GM21619 (cell line): ENCODE measurements around the gene OR1J4.
"Not testable (repeated sequence)": the region's sequence is repeated elsewhere in the genome, so short reads cannot be mapped to it uniquely, and the experiment has no call there.

Experiments
- ATAC-seq: cut with Tn5 transposase; IDR thresholded peaks from one replicate; pipeline ENCODE4 v1.9.1; 2021; ENCODE audit not compliant: unreplicated experiment

The OR1J4 gene

GRCh38 chr9:122518841-122519240, at the start of gene OR1J4:
Gene OR1J4 (plus strand): TSS chr9:122519141. CDS start chr9:122519141, 0 bp downstream.
- no peak for ATAC-seq

- ATAC-seq, result no peak
Observed at GRCh38 chr9:122474561-122474960, 44.4 kb upstream of the OR1J4 start.

- ATAC-seq, result no peak
Observed at GRCh38 chr9:122475717-122476116, 43.2 kb upstream of the OR1J4 start.

DNA sequence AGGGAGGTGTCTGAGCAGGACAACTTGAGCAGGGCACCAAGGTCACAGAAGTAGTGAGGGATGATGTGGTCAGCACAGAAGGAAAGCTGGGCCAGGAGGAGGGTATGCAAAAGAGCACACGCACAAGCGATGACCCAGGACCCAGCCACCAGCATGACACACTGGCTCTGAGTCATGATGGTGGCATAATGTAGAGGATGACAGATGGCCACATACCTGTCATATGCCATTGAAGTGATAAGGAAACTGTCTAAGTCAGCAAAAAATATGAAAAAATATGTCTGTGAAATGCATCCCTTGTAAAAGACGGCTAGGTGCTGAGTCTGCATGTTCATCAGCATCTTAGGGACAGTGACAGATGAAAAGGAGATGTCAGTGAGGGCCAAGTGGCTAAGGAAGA, 41.6 kb upstream of the OR1J4 start:
- no peak for ATAC-seq

DNA sequence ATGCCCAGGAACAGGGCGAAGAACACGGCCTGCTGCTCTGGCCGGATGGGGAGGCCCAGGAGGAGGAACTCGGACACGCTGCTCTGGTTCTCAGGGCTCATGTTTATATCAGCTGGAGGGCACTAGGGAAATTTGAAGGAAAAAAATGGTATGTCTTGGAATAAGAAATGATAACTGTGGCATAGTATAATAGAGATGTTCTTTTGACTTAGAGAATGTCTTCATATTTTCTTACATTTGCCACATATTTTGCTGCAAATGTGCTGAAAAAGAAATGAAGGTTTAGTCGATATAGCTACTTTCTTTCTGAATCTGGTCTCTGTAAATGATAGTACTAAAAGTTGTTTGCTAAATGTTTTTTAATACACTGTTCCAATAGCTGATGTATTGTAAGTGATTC, 41.1 kb upstream of the OR1J4 start, which contains the start of gene OR1J1:
TSS of gene OR1J1 (minus strand) at position 101 of the 400 bp plus-strand sequence. CDS start at position 101, 0 bp downstream.
- no peak for ATAC-seq

GRCh38 chr9:122479062-122479461, 39.9 kb upstream of the OR1J4 start:
- no peak for ATAC-seq

DNA sequence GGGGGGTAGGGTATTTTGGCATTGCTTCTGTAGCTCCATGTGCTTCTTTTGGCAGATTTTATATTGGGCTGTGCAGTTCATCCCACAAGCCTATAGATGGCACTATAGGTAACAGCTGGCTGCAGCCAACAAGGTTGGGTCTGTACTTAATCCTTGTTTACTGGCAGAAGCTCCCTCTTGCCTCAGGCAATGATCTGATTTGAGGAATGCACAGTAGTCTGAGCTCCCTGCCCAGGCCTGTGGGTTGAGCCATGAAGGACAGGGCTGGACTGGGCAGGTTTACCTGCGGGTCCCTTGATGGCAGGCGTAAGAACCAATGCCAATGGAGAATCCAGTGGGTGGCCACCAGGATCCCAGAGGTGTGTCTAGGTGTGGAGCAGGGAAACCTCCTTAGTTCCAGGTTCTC, 20.1 kb upstream of the OR1J4 start:
- no peak for ATAC-seq

GRCh38 chr9:122506964-122507363, 12.0 kb upstream of the OR1J4 start:
- no peak for ATAC-seq

DNA sequence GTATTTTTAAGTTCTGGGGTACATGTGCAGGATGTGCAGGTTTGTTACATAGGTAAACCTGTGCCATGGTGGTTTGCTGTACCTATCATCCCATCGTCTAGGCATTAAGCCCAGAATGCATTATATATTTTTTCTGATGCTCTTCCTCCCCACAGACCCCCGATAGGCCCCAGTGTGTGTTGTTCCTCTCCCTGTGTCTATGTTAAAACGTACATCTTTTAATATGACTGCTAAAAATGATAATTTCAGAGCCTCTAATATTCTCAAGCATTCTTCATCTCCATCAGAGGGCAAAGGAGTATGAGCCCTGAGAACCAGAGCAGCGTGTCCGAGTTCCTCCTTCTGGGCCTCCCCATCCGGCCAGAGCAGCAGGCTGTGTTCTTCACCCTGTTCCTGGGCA, 8.4 kb upstream of the OR1J4 start, which contains the start of gene OR1J2:
TSS of gene OR1J2 (plus strand) at position 301 of the 400 bp plus-strand sequence. CDS start at position 301, 0 bp downstream.
- ATAC-seq, result no peak

DNA sequence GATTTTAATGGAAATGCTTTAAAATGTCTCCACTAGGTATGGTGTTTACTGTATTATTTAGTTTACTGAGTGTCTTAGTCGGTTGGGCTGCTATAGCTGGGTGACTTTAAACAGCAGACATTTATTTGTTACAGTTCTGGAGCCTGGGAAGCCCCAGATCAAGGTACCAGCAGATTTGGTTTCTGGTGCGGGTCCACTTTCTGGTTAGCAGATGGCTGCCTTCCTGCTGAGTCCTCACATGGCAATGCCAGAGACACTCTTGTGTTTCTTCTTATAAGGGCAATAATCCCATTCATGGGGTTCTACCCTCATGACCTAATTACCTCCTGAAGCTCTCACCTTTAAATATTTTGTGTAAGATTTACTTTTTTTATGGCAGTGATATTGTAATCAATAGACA, 715 bp upstream of the OR1J4 start:
- no peak for ATAC-seq

DNA sequence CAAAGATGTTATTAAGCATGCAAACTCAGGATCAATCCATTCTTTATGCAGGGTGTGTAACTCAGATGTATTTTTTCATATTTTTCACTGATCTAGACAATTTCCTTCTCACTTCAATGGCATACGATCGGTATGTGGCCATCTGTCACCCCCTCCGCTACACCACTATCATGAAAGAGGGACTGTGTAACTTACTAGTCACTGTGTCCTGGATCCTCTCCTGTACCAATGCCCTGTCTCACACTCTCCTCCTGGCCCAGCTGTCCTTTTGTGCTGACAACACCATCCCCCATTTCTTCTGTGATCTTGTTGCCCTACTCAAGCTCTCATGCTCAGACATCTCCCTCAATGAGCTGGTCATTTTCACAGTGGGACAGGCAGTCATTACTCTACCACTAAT, 435 bp downstream of the OR1J4 start:
- ATAC-seq, result no peak

DNA sequence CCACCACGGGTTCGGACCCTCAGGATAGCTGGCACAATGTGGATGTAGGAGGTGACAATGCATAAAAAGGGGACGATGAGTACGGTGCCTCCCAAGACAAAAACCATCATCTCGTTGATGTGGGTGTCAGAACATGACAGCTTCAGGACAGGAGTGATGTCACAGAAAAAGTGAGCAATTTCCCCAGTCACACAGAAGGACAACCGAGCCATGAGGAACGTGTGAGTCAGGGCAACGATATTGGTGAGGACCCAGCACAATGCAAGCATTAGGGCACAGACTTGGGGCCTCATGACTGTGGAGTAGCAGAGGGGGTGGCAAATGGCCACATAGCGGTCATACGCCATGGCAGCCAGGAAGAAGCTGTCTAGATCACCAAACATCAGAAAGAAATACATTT, 7.7 kb downstream of the OR1J4 start:
- ATAC-seq, result no peak

GRCh38 chr9:122527193-122527592, 8.3 kb downstream of the OR1J4 start, which contains the start of gene OR1N1:
Gene OR1N1 (minus strand): TSS chr9:122527293. CDS start chr9:122527293, 0 bp downstream.
- no peak for ATAC-seq

GRCh38 chr9:122531157-122531556, 12.2 kb downstream of the OR1J4 start:
- ATAC-seq, result not testable (repeated sequence)

DNA sequence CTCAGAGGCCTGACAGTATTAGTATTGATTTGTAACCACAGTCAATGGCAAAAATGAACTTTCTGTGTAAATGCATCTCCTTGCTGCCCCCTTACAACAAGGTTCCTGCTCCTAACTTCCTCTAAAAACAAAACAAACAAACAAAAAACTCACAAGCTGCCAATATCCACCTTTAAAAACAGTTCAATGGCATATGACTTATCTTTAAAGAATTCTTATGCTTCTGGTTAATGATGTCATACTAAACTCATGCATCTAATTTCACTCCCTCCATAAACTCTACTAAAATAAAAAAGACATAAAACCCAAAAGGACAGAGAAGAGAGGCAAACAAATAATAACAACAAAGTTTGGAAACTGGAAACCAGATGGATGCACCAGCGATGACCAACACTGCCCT, 17.2 kb downstream of the OR1J4 start:
- no peak for ATAC-seq

GRCh38 chr9:122537066-122537465, 18.1 kb downstream of the OR1J4 start:
- ATAC-seq, result not testable (repeated sequence)

DNA sequence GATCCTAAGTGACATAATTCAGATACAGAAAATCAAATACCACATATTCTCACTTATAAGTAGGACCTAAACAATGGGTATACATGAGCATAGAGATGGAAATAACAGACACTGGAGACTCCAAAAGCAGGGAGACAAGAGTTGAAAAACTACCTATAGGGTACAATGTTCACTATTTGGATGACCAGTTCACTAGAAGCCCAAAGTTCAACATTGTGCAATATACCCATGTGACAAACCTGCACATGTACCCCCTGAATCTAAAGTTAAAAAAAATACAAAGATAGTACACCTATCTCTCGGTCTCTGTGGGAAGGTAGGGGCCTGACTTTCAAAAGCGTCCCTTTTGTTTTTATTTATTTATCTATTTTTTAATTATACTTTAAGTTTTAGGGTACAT, 19.8 kb downstream of the OR1J4 start:
- ATAC-seq, result no peak

DNA sequence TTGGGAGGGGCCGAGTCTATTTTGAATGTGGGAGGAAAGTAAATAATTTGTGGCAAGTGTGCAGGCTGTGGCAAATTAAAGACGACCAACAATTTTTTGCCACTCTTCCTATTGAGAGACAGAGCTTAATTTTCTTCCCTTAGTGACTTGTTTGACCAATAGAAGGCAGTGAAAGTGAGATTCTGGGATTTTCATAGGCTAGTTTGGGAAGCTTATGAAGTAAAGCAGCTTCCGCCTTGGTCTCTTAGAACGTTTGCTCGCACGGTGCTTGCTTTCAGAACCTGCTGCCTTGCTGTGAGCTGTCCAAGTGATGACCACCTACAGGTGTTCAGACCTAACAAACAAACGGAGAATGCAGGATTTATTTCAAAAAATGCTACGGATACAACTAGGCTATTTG, 27.3 kb downstream of the OR1J4 start:
- no peak for ATAC-seq

DNA sequence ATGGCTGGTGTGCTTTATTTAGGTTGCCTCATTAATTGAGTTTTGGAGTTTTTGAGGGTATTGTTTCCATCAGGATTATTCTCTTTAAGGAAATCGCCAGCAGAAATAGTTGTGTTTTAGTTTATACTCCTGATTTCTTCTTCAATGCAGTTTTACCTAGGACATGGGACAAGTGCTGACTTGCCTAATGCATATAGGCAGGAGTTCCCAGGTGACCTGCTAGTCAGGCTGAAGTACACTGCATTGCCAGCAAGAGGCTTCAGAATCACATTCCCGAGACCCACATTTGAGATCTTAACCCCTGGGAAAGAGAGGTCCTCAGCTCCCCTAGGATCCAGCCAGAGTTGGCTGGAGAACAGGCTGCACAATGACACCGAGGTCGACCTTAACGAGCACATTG, 32.4 kb downstream of the OR1J4 start:
- no peak for ATAC-seq

GRCh38 chr9:122552812-122553211, 33.9 kb downstream of the OR1J4 start, which contains the start of gene OR1N2:
Gene OR1N2 (plus strand): TSS chr9:122553112. CDS start chr9:122553212, 100 bp downstream.
- no peak for ATAC-seq

- ATAC-seq, result no peak
Observed at GRCh38 chr9:122561446-122561845, 42.5 kb downstream of the OR1J4 start.

DNA sequence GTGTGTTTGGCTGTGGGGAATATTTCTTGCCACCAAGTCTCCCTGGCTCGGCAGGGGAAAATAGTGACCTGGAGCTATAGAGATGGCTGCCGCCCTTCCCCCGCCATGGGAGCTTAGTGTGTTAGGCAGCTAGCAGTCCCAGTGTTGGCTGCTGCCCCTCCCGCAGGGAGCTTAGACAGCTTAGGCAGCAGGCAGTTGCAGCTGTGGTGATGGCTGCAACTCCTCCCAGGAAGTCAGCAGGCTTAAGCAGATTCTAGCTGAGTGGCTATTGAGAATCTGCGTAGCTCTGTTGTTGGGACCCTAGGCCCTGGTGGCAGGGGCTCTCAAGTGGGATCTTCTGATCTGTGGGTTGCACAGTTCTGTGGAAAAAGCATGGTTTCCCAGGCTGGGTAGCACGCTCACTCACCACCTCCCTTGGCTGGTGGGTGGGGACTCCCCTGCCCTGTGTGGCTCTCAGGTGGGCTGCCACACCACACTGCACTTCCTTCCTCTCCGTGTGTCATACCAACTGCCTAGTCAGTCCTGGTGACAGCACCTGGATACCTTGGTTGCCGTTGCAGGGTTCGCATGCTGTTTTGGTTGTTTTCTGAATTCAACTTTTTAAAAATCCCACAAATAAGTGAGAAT, 43.3 kb downstream of the OR1J4 start:
- ATAC-seq, result no peak

DNA sequence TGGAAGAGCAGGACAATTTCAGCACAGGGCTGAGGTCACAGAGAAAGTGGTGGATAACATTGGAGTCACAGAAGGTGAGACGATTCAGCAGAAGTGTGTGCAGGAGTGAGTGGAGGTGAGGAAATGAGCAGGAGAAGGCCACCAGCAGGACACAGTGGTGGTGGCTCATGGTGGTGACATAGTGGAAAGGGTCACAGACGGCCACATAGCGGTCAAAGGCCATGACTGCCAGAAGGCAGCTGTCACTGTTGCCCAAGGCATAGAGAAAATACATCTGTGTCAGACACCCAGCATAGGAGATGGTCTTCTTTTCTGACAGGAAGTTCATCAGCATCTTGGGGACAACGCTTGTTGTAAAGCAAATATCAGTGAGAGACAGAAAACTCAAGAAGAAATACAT, 49.0 kb downstream of the OR1J4 start:
- ATAC-seq, result no peak
